Osteocyte (in vitro differentiated cells): Measurements from ENCODE around the gene BACH2. TPM values are rescaled to one million over a fixed set of nuclear protein-coding genes. Genes with fewer than 3 reads are reported as not detected.

Experiments
- DNase-seq: peaks from one replicate; pipeline ENCODE4 v3.0.0; 2021; ENCODE audit warnings: mixed read lengths; ENCODE audit not compliant: unreplicated experiment; ENCODE audit errors: extremely low spot score
- H3K27ac Mint-ChIP-seq: one replicate; pipeline ENCODE4 v1.8.0; 2021; ENCODE audit warnings: mild to moderate bottlenecking, mixed read lengths; ENCODE audit not compliant: unreplicated experiment
- H3K27me3 Mint-ChIP-seq: one replicate; pipeline ENCODE4 v1.8.0; 2021; ENCODE audit warnings: mixed read lengths; ENCODE audit not compliant: unreplicated experiment
- H3K36me3 Mint-ChIP-seq: one replicate; pipeline ENCODE4 v1.8.0; 2021; ENCODE audit warnings: mixed read lengths; ENCODE audit not compliant: unreplicated experiment
- H3K4me1 Mint-ChIP-seq: one replicate; pipeline ENCODE4 v1.8.0; 2021; ENCODE audit warnings: mixed read lengths; ENCODE audit not compliant: unreplicated experiment
- H3K4me3 Mint-ChIP-seq: one replicate; pipeline ENCODE4 v1.8.0; 2021; ENCODE audit warnings: mild to moderate bottlenecking, moderate library complexity, mixed read lengths; ENCODE audit not compliant: unreplicated experiment
- H3K9me3 Mint-ChIP-seq: one replicate; pipeline ENCODE4 v1.8.0; 2021; ENCODE audit warnings: mixed read lengths; ENCODE audit not compliant: unreplicated experiment
- CTCF ChIP-seq: fragments of 200-600 bp; sonication (generic); IDR thresholded peaks from 2 replicates; pipeline ENCODE4 v1.5.0; 2021; ENCODE audit warnings: antibody characterized with exemption, mild to moderate bottlenecking, moderate library complexity
- total RNA-seq: library from RNA; stranded (reverse); gene quantifications from 2 replicates; pipeline ENCODE4 v1.2.1, GENCODE V29; 2021

The BACH2 gene
- total RNA-seq, 1 donor from 2014 or later = 1.6 TPM

- peaks cover 3% of the 10 kb centered on the region for H3K4me1 Mint-ChIP-seq
- H3K36me3 Mint-ChIP-seq = no peaks in the 10 kb centered on the region
- H3K27me3 Mint-ChIP-seq = no peaks in the 10 kb centered on the region
- no peak for TF ChIP-seq CTCF
- no peak for DNase-seq
- no peaks in the 10 kb centered on the region for H3K9me3 Mint-ChIP-seq
- H3K27ac Mint-ChIP-seq = no peak overlapping the region
- no peak overlapping the region for H3K4me3 Mint-ChIP-seq
Observed at GRCh38 chr6:90184334-90185298, 112.0 kb downstream of the BACH2 start.

GRCh38 chr6:90183587-90184333 lies 112.9 kb downstream of the BACH2 start:
- DNase-seq = no peak
- H3K36me3 Mint-ChIP-seq = no peaks in the 10 kb centered on the region

GRCh38 chr6:90180526-90180925 lies 116.1 kb downstream of the BACH2 start:
- Mint-ChIP-seq H3K36me3 (no peaks in the 10 kb centered on the region), H3K4me1 (peaks cover 5% of the 10 kb centered on the region), H3K9me3 (no peaks in the 10 kb centered on the region), H3K27ac (no peak overlapping the region), H3K27me3 (peaks cover 13% of the 10 kb centered on the region), H3K4me3 (no peak overlapping the region)
- DNase-seq = no peak
- no peak for TF ChIP-seq CTCF

More at GRCh38 chr6:90183587-90184333, 112.9 kb downstream of the BACH2 start:
- Mint-ChIP-seq H3K27ac (no peak overlapping the region), H3K9me3 (no peaks in the 10 kb centered on the region), H3K27me3 (no peaks in the 10 kb centered on the region), H3K4me3 (no peak overlapping the region), H3K4me1 (peaks cover 3% of the 10 kb centered on the region)
- no peak for TF ChIP-seq CTCF

- Mint-ChIP-seq H3K27ac (no peak overlapping the region), H3K36me3 (no peaks in the 10 kb centered on the region), H3K4me3 (no peak overlapping the region), H3K9me3 (no peaks in the 10 kb centered on the region), H3K4me1 (peaks cover 5% of the 10 kb centered on the region), H3K27me3 (peaks cover 22% of the 10 kb centered on the region)
- no peak for DNase-seq
- TF ChIP-seq CTCF = peak; percentile 43
Observed at GRCh38 chr6:90179190-90180169, 117.2 kb downstream of the BACH2 start.
